OCI-LY3 (cell line): ENCODE results near the gene PALLD.

ENCODE experiments used
- H2AFZ ChIP-seq: fragments of 200-600, 300-600 bp; shearing (Covaris generic); 2 replicates; pipeline ENCODE4 v1.6.0; 2014; ENCODE audit warnings: antibody characterized with exemption, low read depth, low read length
- H3K27ac ChIP-seq: fragments of 200-600, 300-600 bp; sonication (generic); 2 replicates; pipeline ENCODE4 v1.5.1; 2014; ENCODE audit warnings: mild to moderate bottlenecking, low read length, moderate library complexity, mixed read lengths
- H3K27me3 ChIP-seq: fragments of 200-600, 300-600 bp; sonication (generic); 2 replicates; pipeline ENCODE4 v1.6.1; 2014; ENCODE audit warnings: low read depth, low read length, mixed read lengths
- H3K36me3 ChIP-seq: fragments of 200-600, 300-600 bp; sonication (generic); replicated peaks from 2 replicates; pipeline ENCODE3; 2014; ENCODE audit warnings: low read depth, low read length, mixed read lengths
- H3K4me1 ChIP-seq: fragments of 300-600, 200-600 bp; sonication (generic); 2 replicates; pipeline ENCODE4 v1.6.1; 2014; ENCODE audit warnings: low read length, mixed read lengths
- H3K4me2 ChIP-seq: fragments of 200-600, 300-600 bp; sonication (generic); 2 replicates; pipeline ENCODE4 v1.6.1; 2014; ENCODE audit warnings: low read length, mixed read lengths
- H3K4me3 ChIP-seq: fragments of 300-600, 200-600 bp; sonication (generic); 2 replicates; pipeline ENCODE4 v1.5.1; 2014; ENCODE audit warnings: antibody characterized with exemption, mild to moderate bottlenecking, low read length, moderate library complexity
- H3K79me2 ChIP-seq: fragments of 300-600, 200-600 bp; shearing (Covaris generic); 2 replicates; pipeline ENCODE4 v1.6.1; 2014; ENCODE audit warnings: mild to moderate bottlenecking, low read length, mixed read lengths
- H3K9ac ChIP-seq: fragments of 300-600, 200-600 bp; shearing (Covaris generic); 2 replicates; pipeline ENCODE4 v1.6.0; 2014; ENCODE audit warnings: mild to moderate bottlenecking, low read length, moderate library complexity
- H3K9me3 ChIP-seq: fragments of 200-600, 300-600 bp; shearing (Covaris generic); 2 replicates; pipeline ENCODE4 v1.6.1; 2014; ENCODE audit warnings: low read length, mixed read lengths; ENCODE audit not compliant: insufficient read depth
- H4K20me1 ChIP-seq: fragments of 200-600, 300-600 bp; sonication (generic); 2 replicates; pipeline ENCODE4 v1.6.1; 2016; ENCODE audit warnings: low read length, mixed read lengths; ENCODE audit not compliant: insufficient read depth
- CTCF ChIP-seq: fragments of 200-600, 300-600 bp; sonication (generic); IDR thresholded peaks from 2 replicates; pipeline ENCODE4 v1.5.1; 2014; ENCODE audit warnings: antibody characterized with exemption, low read length, low read depth
- EZH2phosphoT487 ChIP-seq: fragments of 200-600 bp; shearing (Covaris generic); IDR thresholded peaks from 2 replicates; pipeline ENCODE4 v1.6.1; 2018; ENCODE audit warnings: antibody characterized with exemption, mixed run types, low read depth

PALLD gene

GRCh38 chr4:168594121-168594520 lies 97.3 kb downstream of the PALLD start:
- H3K36me3 ChIP-seq, result no peaks in the 10 kb centered on the region
- no peaks in the 10 kb centered on the region for H3K9me3 ChIP-seq
- no peak overlapping the region for H3K4me2 ChIP-seq
- no peak for TF ChIP-seq EZH2phosphoT487
- TF ChIP-seq CTCF, result no peak
- no peak overlapping the region for H3K27ac ChIP-seq
- no peak overlapping the region for H3K4me3 ChIP-seq
- H3K4me1 ChIP-seq, result no peaks in the 10 kb centered on the region
- H3K27me3 ChIP-seq, result no peaks in the 10 kb centered on the region
- no peaks in the 10 kb centered on the region for H3K79me2 ChIP-seq
- H3K9ac ChIP-seq, result no peak overlapping the region
- no peaks in the 10 kb centered on the region for H4K20me1 ChIP-seq
- H2AFZ ChIP-seq, result no peak overlapping the region

GRCh38 chr4:168598191-168598590 lies 101.3 kb downstream of the PALLD start:
- H3K27me3 ChIP-seq, result no peaks in the 10 kb centered on the region
- no peaks in the 10 kb centered on the region for H3K4me1 ChIP-seq
- no peaks in the 10 kb centered on the region for H4K20me1 ChIP-seq
- H3K4me3 ChIP-seq, result no peak overlapping the region
- no peaks in the 10 kb centered on the region for H3K36me3 ChIP-seq
- H3K79me2 ChIP-seq, result no peaks in the 10 kb centered on the region
- no peak for TF ChIP-seq EZH2phosphoT487
- no peak for TF ChIP-seq CTCF
- no peak overlapping the region for H3K4me2 ChIP-seq
- no peak overlapping the region for H3K27ac ChIP-seq
- H2AFZ ChIP-seq, result no peak overlapping the region
- H3K9ac ChIP-seq, result no peak overlapping the region
- H3K9me3 ChIP-seq, result no peaks in the 10 kb centered on the region

- TF ChIP-seq EZH2phosphoT487 (no peak), CTCF (no peak)
- Histone ChIP-seq H3K9ac (no peak overlapping the region), H3K79me2 (no peaks in the 10 kb centered on the region), H3K4me2 (no peak overlapping the region), H3K36me3 (no peaks in the 10 kb centered on the region), H4K20me1 (no peaks in the 10 kb centered on the region), H2AFZ (no peak overlapping the region), H3K4me3 (no peak overlapping the region), H3K27ac (no peak overlapping the region), H3K4me1 (no peaks in the 10 kb centered on the region), H3K27me3 (peaks cover 3% of the 10 kb centered on the region; the same call in 1 of the 2 replicates), H3K9me3 (no peaks in the 10 kb centered on the region)
Observed at GRCh38 chr4:168600796-168601583, 104.1 kb downstream of the PALLD start.

DNA sequence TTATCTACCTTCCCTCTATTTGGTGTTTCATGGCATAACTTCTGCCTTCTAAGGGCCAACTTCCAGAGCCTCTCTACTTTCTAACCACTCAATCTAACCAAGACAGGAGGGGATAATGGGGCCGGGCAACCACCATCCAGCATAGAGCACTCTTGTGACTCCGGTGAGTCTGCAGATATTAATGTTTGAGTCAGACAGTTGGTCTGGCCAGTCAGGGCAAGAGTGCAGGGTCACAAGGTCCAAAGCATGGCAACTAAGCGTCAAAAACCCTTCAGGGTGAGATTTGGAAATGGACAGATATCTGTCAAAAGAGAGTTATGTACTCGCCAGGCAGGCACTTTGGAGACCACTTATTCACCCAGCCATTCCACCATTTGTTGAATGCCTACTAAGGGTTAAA lies 105.0 kb downstream of the PALLD start:
- Histone ChIP-seq H2AFZ (no peak overlapping the region), H4K20me1 (no peaks in the 10 kb centered on the region), H3K9me3 (no peaks in the 10 kb centered on the region), H3K79me2 (no peaks in the 10 kb centered on the region), H3K4me2 (no peak overlapping the region), H3K9ac (no peak overlapping the region), H3K27ac (no peak overlapping the region), H3K4me1 (no peaks in the 10 kb centered on the region), H3K4me3 (no peak overlapping the region), H3K36me3 (no peaks in the 10 kb centered on the region), H3K27me3 (peaks cover 3% of the 10 kb centered on the region; the same call in 1 of the 2 replicates)
- TF ChIP-seq CTCF (no peak), EZH2phosphoT487 (no peak)
